SH-SY5Y (cell line): ENCODE results near the gene ADAMTSL3.

Experiments used
- GATA2 ChIP-seq: IDR thresholded peaks from 2 replicates; pipeline ENCODE4 v1.6.1; 2011; ENCODE audit warnings: mild to moderate bottlenecking, low read depth, low read length
- GATA3 ChIP-seq: IDR thresholded peaks from 2 replicates; pipeline ENCODE4 v1.6.1; 2011; ENCODE audit warnings: low read depth, mild to moderate bottlenecking, low read length, moderate library complexity

DNA sequence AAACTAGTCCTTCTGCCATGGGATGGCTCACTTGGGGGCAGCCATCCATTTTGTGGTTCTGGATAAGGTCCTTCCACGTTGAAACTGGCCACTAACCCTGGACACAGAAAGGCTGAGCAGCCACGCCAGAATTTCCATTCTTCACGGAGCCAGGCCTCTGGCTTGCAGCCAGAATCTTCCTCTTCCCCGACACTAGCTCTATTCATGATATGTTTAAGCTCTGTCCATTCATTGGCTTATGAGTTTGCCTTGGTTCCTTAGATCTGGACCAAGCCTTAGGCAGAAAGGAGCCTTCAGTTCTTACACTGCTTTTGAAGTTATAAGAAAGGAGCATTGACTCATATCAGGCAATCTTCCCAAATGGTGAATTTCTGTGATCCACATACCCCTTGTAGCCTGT lies 293.2 kb downstream of the ADAMTSL3 start:
- TF ChIP-seq GATA3 (no peak), GATA2 (no peak)
